NCI-H2196 treated with DMSO at 0.1 percent for 48 hours (cell line): ENCODE data around the gene PDE8A.
A peak's percentile ranks its signal among the peaks of the same experiment; 100 is the strongest.
"Not testable (repeated sequence)": the region's sequence is repeated elsewhere in the genome, so short reads cannot be mapped to it uniquely, and the experiment has no call there.

Source experiments
- DNase-seq: peaks from one replicate; lab custom pipeline; 2025; ENCODE audit not compliant: unreplicated experiment; lab: John Stamatoyannopoulos, UW

Gene PDE8A

GRCh38 chr15:84961114-84961452 lies 20.6 kb upstream of the PDE8A start:
- no peak for DNase-seq

- DNase-seq = no peak
Measured at GRCh38 chr15:84961707-84962106, 19.9 kb upstream of the PDE8A start.

- no peak for DNase-seq
Measured at GRCh38 chr15:84962955-84963354, 18.7 kb upstream of the PDE8A start.

- no peak for DNase-seq
Measured at GRCh38 chr15:84967380-84967779, 14.3 kb upstream of the PDE8A start.

- no peak for DNase-seq
Measured at GRCh38 chr15:84968301-84968700, 13.4 kb upstream of the PDE8A start.

- DNase-seq = no peak
Measured at GRCh38 chr15:84969257-84969656, 12.4 kb upstream of the PDE8A start.

GRCh38 chr15:84970843-84971242 lies 10.8 kb upstream of the PDE8A start:
- DNase-seq = no peak

GRCh38 chr15:84973492-84974460 lies 7.9 kb upstream of the PDE8A start:
- no peak for DNase-seq

- no peak for DNase-seq
Measured at GRCh38 chr15:84975871-84976351, 5.7 kb upstream of the PDE8A start.

GRCh38 chr15:84976746-84977345 lies 4.8 kb upstream of the PDE8A start:
- no peak for DNase-seq

GRCh38 chr15:84979651-84980050 lies 2.0 kb upstream of the PDE8A start:
- no peak for DNase-seq

- peak; percentile 42 for DNase-seq
Measured at GRCh38 chr15:84980196-84981053, 1.2 kb upstream of the PDE8A start.

GRCh38 chr15:84981054-84981710 lies 474 bp upstream of the PDE8A start:
- peak; percentile 62 for DNase-seq

- no peak for DNase-seq
Measured at GRCh38 chr15:84982301-84982920, 755 bp downstream of the PDE8A start.

- DNase-seq = no peak
Measured at GRCh38 chr15:84983294-84983693, 1.6 kb downstream of the PDE8A start.

GRCh38 chr15:84983711-84984110 lies 2.1 kb downstream of the PDE8A start:
- no peak for DNase-seq

GRCh38 chr15:84985158-84985557 lies 3.5 kb downstream of the PDE8A start:
- DNase-seq = no peak

GRCh38 chr15:84987351-84987750 lies 5.7 kb downstream of the PDE8A start:
- DNase-seq = not testable (repeated sequence)

- DNase-seq = no peak
Measured at GRCh38 chr15:84987949-84988624, 6.4 kb downstream of the PDE8A start.
